ENCODE results near the gene JAGN1. TPM values are rescaled to one million over a fixed set of nuclear protein-coding genes. Genes with fewer than 3 reads are reported as not detected.

Gene JAGN1
- total and polyA plus RNA-seq, 9 of the 15 experiments (the other 6 are each of a cell fraction or from before 2014, with no cell fraction given): 31.6 to 77.8 (median 40.3) TPM

DNA sequence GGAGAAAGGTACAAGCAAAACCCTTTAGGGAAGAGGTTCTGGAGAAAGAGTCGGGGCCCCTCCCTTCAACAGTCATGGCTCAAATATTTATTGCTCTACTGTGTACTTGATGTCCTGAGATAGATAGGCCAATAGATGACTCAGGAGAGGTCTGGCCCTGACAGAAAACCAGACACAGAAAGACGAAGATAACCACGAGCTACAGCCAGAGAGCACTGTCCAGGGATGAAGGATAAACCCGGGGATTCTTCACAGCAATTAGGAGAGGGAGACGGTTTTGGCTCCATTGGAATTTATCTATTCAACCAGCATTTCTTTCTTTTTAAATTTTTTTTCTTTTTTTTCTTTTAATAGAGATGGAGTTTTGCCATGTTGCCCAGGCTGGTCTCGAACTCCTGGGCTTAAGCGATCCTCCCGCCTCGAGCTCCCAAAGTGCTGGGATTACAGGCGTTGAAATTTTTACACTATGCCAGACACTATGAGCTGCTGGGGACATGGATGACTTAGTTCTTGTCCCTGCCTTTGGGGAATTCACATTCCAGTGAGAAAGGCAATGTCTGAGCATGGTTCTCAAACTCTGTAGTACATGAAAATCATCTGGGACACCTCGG lies 5.8 kb upstream of the JAGN1 start (continued):
- TF ChIP-seq ZC3H8 (IDR thresholded peaks at IDR 0.05): no peak
- TF ChIP-seq NR2F6 (CRISPR knock-in tag; IDR thresholded peaks at IDR 0.05): no peak
- no peak for TF ChIP-seq NEUROD1 (IDR thresholded peaks at IDR 0.05; ENCODE audit: borderline replicate concordance, low read depth, low read length, partially characterized antibody)
- TF ChIP-seq, protein P1, sequence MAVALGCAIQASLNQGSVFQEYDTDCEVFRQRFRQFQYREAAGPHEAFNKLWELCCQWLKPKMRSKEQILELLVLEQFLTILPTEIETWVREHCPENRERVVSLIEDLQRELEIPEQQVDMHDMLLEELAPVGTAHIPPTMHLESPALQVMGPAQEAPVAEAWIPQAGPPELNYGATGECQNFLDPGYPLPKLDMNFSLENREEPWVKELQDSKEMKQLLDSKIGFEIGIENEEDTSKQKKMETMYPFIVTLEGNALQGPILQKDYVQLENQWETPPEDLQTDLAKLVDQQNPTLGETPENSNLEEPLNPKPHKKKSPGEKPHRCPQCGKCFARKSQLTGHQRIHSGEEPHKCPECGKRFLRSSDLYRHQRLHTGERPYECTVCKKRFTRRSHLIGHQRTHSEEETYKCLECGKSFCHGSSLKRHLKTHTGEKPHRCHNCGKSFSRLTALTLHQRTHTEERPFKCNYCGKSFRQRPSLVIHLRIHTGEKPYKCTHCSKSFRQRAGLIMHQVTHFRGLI (CRISPR knock-in tag; IDR thresholded peaks at IDR 0.05): no peak
- no peak for TF ChIP-seq ZNF445 (CRISPR knock-in tag; IDR thresholded peaks at IDR 0.05; ENCODE audit: low read depth)
- TF ChIP-seq, protein P2, sequence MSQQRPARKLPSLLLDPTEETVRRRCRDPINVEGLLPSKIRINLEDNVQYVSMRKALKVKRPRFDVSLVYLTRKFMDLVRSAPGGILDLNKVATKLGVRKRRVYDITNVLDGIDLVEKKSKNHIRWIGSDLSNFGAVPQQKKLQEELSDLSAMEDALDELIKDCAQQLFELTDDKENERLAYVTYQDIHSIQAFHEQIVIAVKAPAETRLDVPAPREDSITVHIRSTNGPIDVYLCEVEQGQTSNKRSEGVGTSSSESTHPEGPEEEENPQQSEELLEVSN (IDR thresholded peaks at IDR 0.05; ENCODE audit: borderline replicate concordance in 1 of 2, extremely low read depth in 1 of 2, insufficient read depth in 1 of 2, insufficient read length in 1 of 2, low read depth in 1 of 2, low read length in 1 of 2, poor library complexity in 1 of 2, severe bottlenecking in 1 of 2): peak in 1 of 2 experiments; percentile 61
- no peak for TF ChIP-seq FOXP1 (CRISPR knock-in tag; IDR thresholded peaks at IDR 0.05)
- TF ChIP-seq, protein P3, sequence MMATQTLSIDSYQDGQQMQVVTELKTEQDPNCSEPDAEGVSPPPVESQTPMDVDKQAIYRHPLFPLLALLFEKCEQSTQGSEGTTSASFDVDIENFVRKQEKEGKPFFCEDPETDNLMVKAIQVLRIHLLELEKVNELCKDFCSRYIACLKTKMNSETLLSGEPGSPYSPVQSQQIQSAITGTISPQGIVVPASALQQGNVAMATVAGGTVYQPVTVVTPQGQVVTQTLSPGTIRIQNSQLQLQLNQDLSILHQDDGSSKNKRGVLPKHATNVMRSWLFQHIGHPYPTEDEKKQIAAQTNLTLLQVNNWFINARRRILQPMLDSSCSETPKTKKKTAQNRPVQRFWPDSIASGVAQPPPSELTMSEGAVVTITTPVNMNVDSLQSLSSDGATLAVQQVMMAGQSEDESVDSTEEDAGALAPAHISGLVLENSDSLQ (IDR thresholded peaks at IDR 0.05): peak; percentile 91
- peak; percentile 99 for TF ChIP-seq ZNF263 (CRISPR knock-in tag; IDR thresholded peaks at IDR 0.05; ENCODE audit: borderline replicate concordance)
- TF ChIP-seq, protein P4, sequence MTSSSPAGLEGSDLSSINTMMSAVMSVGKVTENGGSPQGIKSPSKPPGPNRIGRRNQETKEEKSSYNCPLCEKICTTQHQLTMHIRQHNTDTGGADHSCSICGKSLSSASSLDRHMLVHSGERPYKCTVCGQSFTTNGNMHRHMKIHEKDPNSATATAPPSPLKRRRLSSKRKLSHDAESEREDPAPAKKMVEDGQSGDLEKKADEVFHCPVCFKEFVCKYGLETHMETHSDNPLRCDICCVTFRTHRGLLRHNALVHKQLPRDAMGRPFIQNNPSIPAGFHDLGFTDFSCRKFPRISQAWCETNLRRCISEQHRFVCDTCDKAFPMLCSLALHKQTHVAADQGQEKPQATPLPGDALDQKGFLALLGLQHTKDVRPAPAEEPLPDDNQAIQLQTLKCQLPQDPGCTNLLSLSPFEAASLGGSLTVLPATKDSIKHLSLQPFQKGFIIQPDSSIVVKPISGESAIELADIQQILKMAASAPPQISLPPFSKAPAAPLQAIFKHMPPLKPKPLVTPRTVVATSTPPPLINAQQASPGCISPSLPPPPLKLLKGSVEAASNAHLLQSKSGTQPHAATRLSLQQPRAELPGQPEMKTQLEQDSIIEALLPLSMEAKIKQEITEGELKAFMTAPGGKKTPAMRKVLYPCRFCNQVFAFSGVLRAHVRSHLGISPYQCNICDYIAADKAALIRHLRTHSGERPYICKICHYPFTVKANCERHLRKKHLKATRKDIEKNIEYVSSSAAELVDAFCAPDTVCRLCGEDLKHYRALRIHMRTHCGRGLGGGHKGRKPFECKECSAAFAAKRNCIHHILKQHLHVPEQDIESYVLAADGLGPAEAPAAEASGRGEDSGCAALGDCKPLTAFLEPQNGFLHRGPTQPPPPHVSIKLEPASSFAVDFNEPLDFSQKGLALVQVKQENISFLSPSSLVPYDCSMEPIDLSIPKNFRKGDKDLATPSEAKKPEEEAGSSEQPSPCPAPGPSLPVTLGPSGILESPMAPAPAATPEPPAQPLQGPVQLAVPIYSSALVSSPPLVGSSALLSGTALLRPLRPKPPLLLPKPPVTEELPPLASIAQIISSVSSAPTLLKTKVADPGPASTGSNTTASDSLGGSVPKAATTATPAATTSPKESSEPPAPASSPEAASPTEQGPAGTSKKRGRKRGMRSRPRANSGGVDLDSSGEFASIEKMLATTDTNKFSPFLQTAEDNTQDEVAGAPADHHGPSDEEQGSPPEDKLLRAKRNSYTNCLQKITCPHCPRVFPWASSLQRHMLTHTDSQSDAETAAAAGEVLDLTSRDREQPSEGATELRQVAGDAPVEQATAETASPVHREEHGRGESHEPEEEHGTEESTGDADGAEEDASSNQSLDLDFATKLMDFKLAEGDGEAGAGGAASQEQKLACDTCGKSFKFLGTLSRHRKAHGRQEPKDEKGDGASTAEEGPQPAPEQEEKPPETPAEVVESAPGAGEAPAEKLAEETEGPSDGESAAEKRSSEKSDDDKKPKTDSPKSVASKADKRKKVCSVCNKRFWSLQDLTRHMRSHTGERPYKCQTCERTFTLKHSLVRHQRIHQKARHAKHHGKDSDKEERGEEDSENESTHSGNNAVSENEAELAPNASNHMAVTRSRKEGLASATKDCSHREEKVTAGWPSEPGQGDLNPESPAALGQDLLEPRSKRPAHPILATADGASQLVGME (CRISPR knock-in tag; IDR thresholded peaks at IDR 0.05): no peak
- TF ChIP-seq NR4A1 (CRISPR knock-in tag; IDR thresholded peaks at IDR 0.05): no peak
- 0 out of 2 replicates have a peak, but pooled peaks have one; percentile 31 for TF ChIP-seq NR4A1 (tag; IDR thresholded peaks at IDR 0.05)
- peak; percentile 70; the same call in 1 of the 2 replicates for TF ChIP-seq SMAD4 (CRISPR knock-in tag; conservative IDR thresholded peaks at IDR 0.05)
- no peak for TF ChIP-seq POLR2H (tag; IDR thresholded peaks at IDR 0.05; ENCODE audit: low read depth)
- TF ChIP-seq NCOA1 (IDR thresholded peaks at IDR 0.05; ENCODE audit: low read depth): peak; percentile 20; the same call in 1 of the 2 replicates
- peak in 1 of 2 experiments; percentile 15; a peak in 1 of 4 replicates for TF ChIP-seq RAD21 (CRISPR knock-in tag; conservative IDR thresholded peaks at IDR 0.05 in 1 of 2, IDR thresholded peaks at IDR 0.05 in 1 of 2)
- no peak for TF ChIP-seq SP2 (IDR thresholded peaks at IDR 0.05; ENCODE audit: extremely low read depth, low read depth, low read length, poor library complexity, severe bottlenecking)
- no peak for TF ChIP-seq SIN3B (IDR thresholded peaks at IDR 0.05; ENCODE audit: low read depth)

Measured in K562 (cell line).